Keratinocyte (primary cell): ENCODE data around the gene RNF5. TPM values are rescaled to one million over a fixed set of nuclear protein-coding genes. Genes with fewer than 3 reads are reported as not detected.
"Not testable (repeated sequence)": the region's sequence is repeated elsewhere in the genome, so short reads cannot be mapped to it uniquely, and the experiment has no call there.

ENCODE experiments used
- DNase-seq: peaks from one replicate; pipeline ENCODE4 v3.0.0-alpha.2; 2011; ENCODE audit warnings: low read depth, missing footprints, low spot score
- FAIRE-seq: peaks from 2 replicates; lab custom pipeline; 2011; peaks lifted over from hg19 to GRCh38; lab: Jason Lieb, UNC
- H2AFZ ChIP-seq: 2 replicates; pipeline ENCODE4 v1.6.0; 2012; ENCODE audit warnings: low read length, control low read depth, inconsistent platforms; ENCODE audit not compliant: control insufficient read depth
- H3K27ac ChIP-seq: 2 replicates; pipeline ENCODE4 v1.5.1; 2011; ENCODE audit warnings: low read length; ENCODE audit not compliant: control insufficient read depth, insufficient read depth
- H3K27me3 ChIP-seq: 3 replicates; pipeline ENCODE4 v1.6.0; 2011; ENCODE audit warnings: low read length; ENCODE audit not compliant: control insufficient read depth, insufficient read depth; ENCODE audit errors: extremely low read depth
- H3K36me3 ChIP-seq, 2 experiments: 2 replicates in 1 of 2; 3 replicates in 1 of 2; pipeline ENCODE4 v1.5.1; 2011; ENCODE audit warnings: low read length in 2 of 2, mild to moderate bottlenecking in 1 of 2; ENCODE audit not compliant: control insufficient read depth in 2 of 2, insufficient read depth in 2 of 2; ENCODE audit errors: extremely low read depth in 1 of 2
- H3K4me1 ChIP-seq: 3 replicates; pipeline ENCODE4 v1.5.1; 2011; ENCODE audit warnings: low read length; ENCODE audit not compliant: control insufficient read depth, insufficient read depth; ENCODE audit errors: extremely low read depth
- H3K4me2 ChIP-seq: 3 replicates; pipeline ENCODE4 v1.6.0; 2011; ENCODE audit warnings: low read depth, low read length; ENCODE audit not compliant: control insufficient read depth, insufficient read depth; ENCODE audit errors: extremely low read depth
- H3K4me3 ChIP-seq, 3 experiments: fragments of 200-600 bp in 1 of 3; sonication (generic) in 1 of 3; 2 replicates in 2 of 3; 3 replicates in 1 of 3; pipeline ENCODE4 v1.5.1; 2011 to 2016; ENCODE audit warnings: low read length in 3 of 3, mild to moderate bottlenecking in 3 of 3, control low read depth in 2 of 3, inconsistent platforms in 1 of 3, low read depth in 1 of 3, mixed read lengths in 1 of 3, mixed run types in 1 of 3, moderate library complexity in 1 of 3; ENCODE audit not compliant: control insufficient read depth in 2 of 3, insufficient read depth in 2 of 3; ENCODE audit errors: extremely low read depth in 1 of 3
- H3K79me2 ChIP-seq: 2 replicates; pipeline ENCODE4 v1.6.0; 2012; ENCODE audit warnings: low read length; ENCODE audit not compliant: control insufficient read depth, insufficient read depth
- H3K9ac ChIP-seq: 3 replicates; pipeline ENCODE4 v1.6.0; 2011; ENCODE audit warnings: low read length; ENCODE audit not compliant: control insufficient read depth, insufficient read depth; ENCODE audit errors: extremely low read depth
- H3K9me1 ChIP-seq: 3 replicates; pipeline ENCODE4 v1.6.0; 2011; ENCODE audit warnings: low read length; ENCODE audit not compliant: control insufficient read depth, insufficient read depth; ENCODE audit errors: extremely low read depth
- H3K9me3 ChIP-seq: 2 replicates; pipeline ENCODE4 v1.5.1; 2012; ENCODE audit warnings: low read depth, low read length; ENCODE audit not compliant: control insufficient read depth
- H4K20me1 ChIP-seq: 3 replicates; pipeline ENCODE4 v1.6.0; 2011; ENCODE audit warnings: low read length; ENCODE audit not compliant: control insufficient read depth, insufficient read depth; ENCODE audit errors: extremely low read depth
- CTCF ChIP-seq, 3 experiments: IDR thresholded peaks in 1 of 3; conservative IDR thresholded peaks in 1 of 3; optimal IDR thresholded peaks in 1 of 3; 2 replicates in 2 of 3; 3 replicates in 1 of 3; pipeline versions ENCODE3 to v1.5.1; 2011; ENCODE audit warnings: low read length in 3 of 3, mild to moderate bottlenecking in 3 of 3, moderate library complexity in 2 of 3, control low read depth in 1 of 3, inconsistent platforms in 1 of 3; ENCODE audit not compliant: insufficient read depth in 2 of 3; ENCODE audit errors: extremely low read depth in 1 of 3
- EZH2 ChIP-seq: IDR thresholded peaks from one replicate; pipeline ENCODE4 v1.6.1; 2012; ENCODE audit warnings: inconsistent platforms, mild to moderate bottlenecking, low read length, moderate library complexity
- dilution Hi-C: fragments of 300-500 bp; cut with MboI; formaldehyde crosslinking; loops from one replicate; pipeline ENCODE4 v1.7.0; 2020; ENCODE audit warnings: low sequenced_read_pairs; ENCODE audit not compliant: extremely low pct_ligation_motif_present
- polyA plus RNA-seq, 5 experiments: library from polyadenylated mRNA; depleted of rRNA in 3 of 5; stranded (reverse) in 3 of 5; stranded (forward) in 1 of 5; unstranded in 1 of 5; fragments of >200 nt; gene quantifications; 1 replicate in 1 of 5; 2 replicates in 3 of 5; 3 replicates in 1 of 5; pipeline versions ENCODE4 v1.2.1 to v1.2.3, GENCODE V29; 2011 to 2012; ENCODE audit warnings: missing spikeins in 2 of 5, low read depth in 1 of 5, low replicate concordance in 1 of 5

RNF5 gene
- polyA plus RNA-seq, 1 donor (not counting 4 experiments of a cell fraction or from before 2014, with no cell fraction given), result 33.2 TPM

DNA sequence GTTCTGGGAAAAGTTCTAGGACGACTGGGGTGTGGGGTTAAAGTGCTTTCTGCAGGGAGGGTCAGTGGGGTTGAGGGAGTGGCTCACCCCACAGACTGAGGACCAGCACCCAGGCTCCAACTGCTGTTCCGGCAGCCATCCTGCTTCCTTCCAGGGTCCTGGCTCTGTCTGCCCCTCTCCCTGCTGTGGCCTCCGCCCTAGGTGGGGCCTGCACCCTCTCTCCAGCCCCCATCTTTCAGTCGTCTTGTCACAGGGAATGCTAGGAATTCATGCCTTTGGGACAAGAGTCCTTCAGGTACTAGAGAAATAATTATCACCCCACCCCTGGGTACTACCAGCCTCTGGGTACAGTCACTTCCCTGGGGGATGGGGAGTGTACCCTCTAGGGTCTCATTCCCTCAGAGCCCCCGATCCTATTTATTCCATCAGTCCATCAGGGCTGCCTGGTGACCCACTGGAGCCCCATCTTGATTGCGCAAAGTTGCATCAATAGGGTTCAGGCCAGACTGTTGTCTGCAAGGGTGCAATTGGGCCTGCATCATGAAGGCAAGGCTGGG lies 6.0 kb downstream of the RNF5 start, which contains the start of gene AGER:
Gene AGER (minus strand): TSS at position 170 of the 557 bp plus-strand sequence. CDS start 31 bp downstream, at position 139.
- Histone ChIP-seq H3K27ac (no peak within 1 kb of the TSS), H2AFZ (no peak within 1 kb of the TSS), H3K27me3 (no peaks in the 10 kb centered on the region), H3K36me3 (peaks cover 18 to 20% of the 10 kb centered on the region in 2 experiments), H3K79me2 (peaks cover 8% of the 10 kb centered on the region), H3K4me1 (peaks cover 6% of the 10 kb centered on the region), H3K9me1 (no peaks in the 10 kb centered on the region), H4K20me1 (no peaks in the 10 kb centered on the region), H3K4me3 (no peak within 1 kb of the TSS), H3K9ac (no peak within 1 kb of the TSS), H3K4me2 (no peak within 1 kb of the TSS), H3K9me3 (no peaks in the 10 kb centered on the region)
- no peak for TF ChIP-seq EZH2
- TF ChIP-seq CTCF (optimal IDR thresholded peaks at IDR 0.05 in 1 of 3, IDR thresholded peaks at IDR 0.05 in 1 of 3, conservative IDR thresholded peaks at IDR 0.05 in 1 of 3; ENCODE audit: extremely low read depth in 1 of 3, insufficient read depth in 2 of 3, low read length in 3 of 3), result no peak
- DNase-seq, result no peak
- FAIRE-seq, result no peak
- dilution Hi-C loops, result no loop called here

- H3K9me3 ChIP-seq, H3K27me3 ChIP-seq, dilution Hi-C loops, H3K4me2 ChIP-seq, FAIRE-seq, H3K4me3 ChIP-seq, H3K9ac ChIP-seq, H2AFZ ChIP-seq, H3K9me1 ChIP-seq, H3K4me1 ChIP-seq, DNase-seq, H4K20me1 ChIP-seq: not testable (repeated sequence)
- Histone ChIP-seq H3K36me3 (peaks cover 18% of the 10 kb centered on the region in 2 experiments), H3K79me2 (peaks cover 12% of the 10 kb centered on the region), H3K27ac (peak overlapping the region; percentile 31)
Observed at GRCh38 chr6:32185681-32186131, 7.5 kb downstream of the RNF5 start.

- dilution Hi-C loops, H3K4me2 ChIP-seq, H3K4me1 ChIP-seq, H3K9me3 ChIP-seq, H3K9me1 ChIP-seq, H2AFZ ChIP-seq, DNase-seq, H3K27me3 ChIP-seq, FAIRE-seq, H3K4me3 ChIP-seq, H4K20me1 ChIP-seq, H3K9ac ChIP-seq: not testable (repeated sequence)
- peaks cover 12 to 15% of the 10 kb centered on the region in 2 experiments for H3K36me3 ChIP-seq
- H3K79me2 ChIP-seq, result peaks cover 12% of the 10 kb centered on the region
- H3K27ac ChIP-seq, result peak overlapping the region; percentile 31
Observed at GRCh38 chr6:32186151-32186840, 8.1 kb downstream of the RNF5 start.
